Measurements from ENCODE around the gene TVP23A.

The TVP23A gene

GRCh38 chr16:10828851-10829366 lies 10.3 kb upstream of the TVP23A start:
- TF ChIP-seq CTCF (IDR thresholded peaks at IDR 0.05), result no peak
- Histone ChIP-seq H3K9me3 (ENCODE audit: control insufficient read depth, low read length) (no peaks in the 10 kb centered on the region), H3K27ac (peak overlapping the region; percentile 82), H3K36me3 (ENCODE audit: control insufficient read depth, insufficient read depth, low read length) (no peaks in the 10 kb centered on the region), H3K4me3 (ENCODE audit: low read depth, low read length) (peak overlapping the region; percentile 14), H3K4me1 (peaks cover 20% of the 10 kb centered on the region), H3K27me3 (ENCODE audit: control insufficient read depth, insufficient read depth, low read length) (no peaks in the 10 kb centered on the region), H3K4me2 (ENCODE audit: low read length) (peak overlapping the region; percentile 66), H2AFZ (peak overlapping the region; percentile 85), H3K9ac (no peak overlapping the region), H3K79me2 (no peaks in the 10 kb centered on the region)

- H3K27ac ChIP-seq, result peak overlapping the region; percentile 82
These were observed 9.2 kb upstream of the TVP23A start for GRCh38 chr16:10827691-10828341.

GRCh38 chr16:10824111-10824893 lies 5.7 kb upstream of the TVP23A start:
- H3K79me2 ChIP-seq, result no peaks in the 10 kb centered on the region
- no peak for TF ChIP-seq CTCF (IDR thresholded peaks at IDR 0.05)
- H3K36me3 ChIP-seq (ENCODE audit: control insufficient read depth, insufficient read depth, low read length), result no peaks in the 10 kb centered on the region
- no peaks in the 10 kb centered on the region for H3K27me3 ChIP-seq (ENCODE audit: control insufficient read depth, insufficient read depth, low read length)
- H3K9ac ChIP-seq, result no peak overlapping the region
- H3K4me2 ChIP-seq (ENCODE audit: low read length), result peak overlapping the region; percentile 34
- no peak overlapping the region for H3K4me3 ChIP-seq (ENCODE audit: low read depth, low read length)
- H3K9me3 ChIP-seq (ENCODE audit: control insufficient read depth, low read length), result no peaks in the 10 kb centered on the region
- peak overlapping the region; percentile 40 for H2AFZ ChIP-seq
- H3K27ac ChIP-seq, result no peak overlapping the region
- peaks cover 14% of the 10 kb centered on the region for H3K4me1 ChIP-seq

More at GRCh38 chr16:10827691-10828341, 9.2 kb upstream of the TVP23A start:
- H3K4me1 ChIP-seq, result peaks cover 20% of the 10 kb centered on the region
- peak overlapping the region; percentile 66 for H3K4me2 ChIP-seq (ENCODE audit: low read length)
- H3K27me3 ChIP-seq (ENCODE audit: control insufficient read depth, insufficient read depth, low read length), result no peaks in the 10 kb centered on the region
- peak overlapping the region; percentile 85 for H2AFZ ChIP-seq
- H3K79me2 ChIP-seq, result no peaks in the 10 kb centered on the region
- H3K9ac ChIP-seq, result no peak overlapping the region
- no peaks in the 10 kb centered on the region for H3K9me3 ChIP-seq (ENCODE audit: control insufficient read depth, low read length)
- TF ChIP-seq CTCF (IDR thresholded peaks at IDR 0.05), result no peak
- no peak overlapping the region for H3K4me3 ChIP-seq (ENCODE audit: low read depth, low read length)
- no peaks in the 10 kb centered on the region for H3K36me3 ChIP-seq (ENCODE audit: control insufficient read depth, insufficient read depth, low read length)

GRCh38 chr16:10822702-10823101 lies 4.1 kb upstream of the TVP23A start:
- H3K36me3 ChIP-seq (ENCODE audit: control insufficient read depth, insufficient read depth, low read length), result no peaks in the 10 kb centered on the region
- H3K27me3 ChIP-seq (ENCODE audit: control insufficient read depth, insufficient read depth, low read length), result no peaks in the 10 kb centered on the region
- H3K9me3 ChIP-seq (ENCODE audit: control insufficient read depth, low read length), result no peaks in the 10 kb centered on the region
- TF ChIP-seq CTCF (IDR thresholded peaks at IDR 0.05), result no peak
- H3K4me3 ChIP-seq (ENCODE audit: low read depth, low read length), result no peak overlapping the region
- no peaks in the 10 kb centered on the region for H3K4me1 ChIP-seq
- no peak overlapping the region for H3K9ac ChIP-seq
- H3K27ac ChIP-seq, result no peak overlapping the region
- no peaks in the 10 kb centered on the region for H3K79me2 ChIP-seq
- no peak overlapping the region for H3K4me2 ChIP-seq (ENCODE audit: low read length)
- H2AFZ ChIP-seq, result no peak overlapping the region
